Neural progenitor cell (in vitro differentiated cells): ENCODE measurements around the gene RGS6. TPM values are rescaled to one million over a fixed set of nuclear protein-coding genes. Genes with fewer than 3 reads are reported as not detected.
A peak's percentile ranks its signal among the peaks of the same experiment; 100 is the strongest.

ENCODE experiments used
- DNase-seq: peaks from one replicate; pipeline ENCODE4 v3.0.0-alpha.2; 2016; ENCODE audit warnings: low spot score
- H2AFZ ChIP-seq: fragments of 200-600 bp; sonication (generic); replicated peaks from 2 replicates; pipeline ENCODE4 v1.6.1; 2016; ENCODE audit warnings: antibody characterized with exemption
- H3F3A ChIP-seq: fragments of 200-600 bp; sonication (generic); 2 replicates; pipeline ENCODE4 v1.6.1; 2016; ENCODE audit warnings: antibody characterized with exemption, low read depth
- H3K27ac ChIP-seq: fragments of 200-600 bp; sonication (generic); 2 replicates; pipeline ENCODE4 v1.5.1; 2016; ENCODE audit warnings: mild to moderate bottlenecking
- H3K27me3 ChIP-seq: fragments of 200-600 bp; sonication (generic); 2 replicates; pipeline ENCODE4 v1.6.1; 2016; ENCODE audit warnings: mild to moderate bottlenecking, moderate library complexity
- H3K36me3 ChIP-seq: fragments of 200-600 bp; sonication (generic); 2 replicates; pipeline ENCODE4 v1.5.1; 2016
- H3K4me1 ChIP-seq: fragments of 200-600 bp; sonication (generic); 2 replicates; pipeline ENCODE4 v1.6.1; 2016; ENCODE audit warnings: mixed run types
- H3K4me2 ChIP-seq: fragments of 200-600 bp; sonication (generic); 2 replicates; pipeline ENCODE4 v1.6.1; 2016
- H3K4me3 ChIP-seq: fragments of 200-600 bp; sonication (generic); 2 replicates; pipeline ENCODE4 v1.5.1; 2016
- H3K79me2 ChIP-seq: fragments of 200-600 bp; sonication (generic); 2 replicates; pipeline ENCODE4 v1.6.1; 2016; ENCODE audit warnings: low read depth
- H3K9ac ChIP-seq: fragments of 200-600 bp; sonication (generic); 2 replicates; pipeline ENCODE4 v1.6.1; 2016
- H3K9me3 ChIP-seq: fragments of 200-600 bp; sonication (generic); 2 replicates; pipeline ENCODE4 v1.5.1; 2016; ENCODE audit warnings: low read depth
- H4K20me1 ChIP-seq: fragments of 200-600 bp; sonication (generic); 2 replicates; pipeline ENCODE4 v1.6.1; 2016; ENCODE audit warnings: low read depth
- H3K27ac Mint-ChIP-seq: 3 replicates; pipeline ENCODE4 v1.8.0; 2021; ENCODE audit warnings: mixed read lengths
- H3K27me3 Mint-ChIP-seq: 2 replicates; pipeline ENCODE4 v1.8.0; 2022; ENCODE audit warnings: low read depth, mild to moderate bottlenecking, inconsistent platforms, moderate library complexity, mixed read lengths; ENCODE audit not compliant: insufficient read depth
- H3K36me3 Mint-ChIP-seq: 3 replicates; pipeline ENCODE4 v1.8.0; 2021; ENCODE audit warnings: mixed read lengths
- H3K4me1 Mint-ChIP-seq: 3 replicates; pipeline ENCODE4 v1.8.0; 2021; ENCODE audit warnings: mixed read lengths
- H3K4me3 Mint-ChIP-seq: 3 replicates; pipeline ENCODE4 v1.8.0; 2021; ENCODE audit warnings: mild to moderate bottlenecking, moderate library complexity, mixed read lengths
- H3K9me3 Mint-ChIP-seq: 3 replicates; pipeline ENCODE4 v1.8.0; 2020; ENCODE audit warnings: mixed read lengths
- CTCF ChIP-seq: fragments of 200-600 bp; sonication (generic); IDR thresholded peaks from 2 replicates; pipeline ENCODE4 v1.5.1; 2017; ENCODE audit warnings: antibody characterized with exemption, mild to moderate bottlenecking
- EZH2 ChIP-seq: fragments of 200-600 bp; sonication (generic); IDR thresholded peaks from 2 replicates; pipeline ENCODE4 v1.6.1; 2017; ENCODE audit warnings: antibody characterized with exemption, mild to moderate bottlenecking, moderate library complexity
- EZH2phosphoT487 ChIP-seq: fragments of 200-600 bp; sonication (generic); IDR thresholded peaks from 2 replicates; pipeline ENCODE4 v1.6.1; 2017; ENCODE audit warnings: antibody characterized with exemption
- total RNA-seq: library from RNA; depleted of rRNA; stranded (reverse); fragments of >200 nt; gene quantifications from 2 replicates; pipeline ENCODE4 v1.2.3, GENCODE V29; 2015; ENCODE audit warnings: low replicate concordance

The RGS6 gene
- total RNA-seq, 1 donor from 2014 or later: 0.80 TPM

GRCh38 chr14:71905031-71905430, 27.2 kb upstream of the RGS6 start:
- Mint-ChIP-seq H3K4me3 (no peak overlapping the region), H3K27ac (peak overlapping the region; percentile 83), H3K4me1 (peaks cover 27% of the 10 kb centered on the region), H3K9me3 (no peaks in the 10 kb centered on the region), H3K36me3 (no peaks in the 10 kb centered on the region), H3K27me3 (peaks cover 4% of the 10 kb centered on the region)
- Histone ChIP-seq H3K4me1 (peaks cover 15% of the 10 kb centered on the region), H3K79me2 (no peaks in the 10 kb centered on the region), H2AFZ (no peak overlapping the region), H3K27ac (no peak overlapping the region), H3K27me3 (no peaks in the 10 kb centered on the region), H3K36me3 (no peaks in the 10 kb centered on the region), H3K4me2 (no peak overlapping the region), H3K9me3 (no peaks in the 10 kb centered on the region), H4K20me1 (no peaks in the 10 kb centered on the region), H3K9ac (no peak overlapping the region), H3K4me3 (no peak overlapping the region), H3F3A (no peaks in the 10 kb centered on the region)
- no peak for TF ChIP-seq EZH2phosphoT487
- no peak for TF ChIP-seq CTCF
- no peak for TF ChIP-seq EZH2
- no peak for DNase-seq

- TF ChIP-seq EZH2phosphoT487: no peak
- no peak for TF ChIP-seq EZH2
- no peak for TF ChIP-seq CTCF
- Histone ChIP-seq H3K4me2 (no peak overlapping the region), H3K27me3 (no peaks in the 10 kb centered on the region), H3K36me3 (no peaks in the 10 kb centered on the region), H2AFZ (no peak overlapping the region), H3F3A (no peaks in the 10 kb centered on the region), H3K9me3 (no peaks in the 10 kb centered on the region), H4K20me1 (no peaks in the 10 kb centered on the region), H3K9ac (no peak overlapping the region), H3K79me2 (no peaks in the 10 kb centered on the region), H3K27ac (no peak overlapping the region), H3K4me1 (peaks cover 15% of the 10 kb centered on the region), H3K4me3 (no peak overlapping the region)
- H3K9me3 Mint-ChIP-seq: no peaks in the 10 kb centered on the region
- H3K4me3 Mint-ChIP-seq: no peak overlapping the region
- H3K4me1 Mint-ChIP-seq: peaks cover 27% of the 10 kb centered on the region
- H3K36me3 Mint-ChIP-seq: no peaks in the 10 kb centered on the region
- H3K27me3 Mint-ChIP-seq: peaks cover 4% of the 10 kb centered on the region
- peak overlapping the region; percentile 83 for H3K27ac Mint-ChIP-seq
- DNase-seq: no peak
Observed at GRCh38 chr14:71905860-71906259, 26.4 kb upstream of the RGS6 start.

- no peaks in the 10 kb centered on the region for H4K20me1 ChIP-seq
- no peak overlapping the region for H3K4me3 ChIP-seq
- H3K9ac ChIP-seq: no peak overlapping the region
- TF ChIP-seq EZH2phosphoT487 (no peak), CTCF (no peak), EZH2 (no peak)
- H3K36me3 ChIP-seq: no peaks in the 10 kb centered on the region
- H3F3A ChIP-seq: no peaks in the 10 kb centered on the region
- H3K4me1 ChIP-seq: peaks cover 15% of the 10 kb centered on the region
- no peak overlapping the region for H3K27ac Mint-ChIP-seq
- H2AFZ ChIP-seq: no peak overlapping the region
- DNase-seq: peak; percentile 9
- no peak overlapping the region for H3K27ac ChIP-seq
- no peaks in the 10 kb centered on the region for H3K9me3 ChIP-seq
- no peaks in the 10 kb centered on the region for H3K79me2 ChIP-seq
- no peak overlapping the region for H3K4me3 Mint-ChIP-seq
- H3K27me3 Mint-ChIP-seq: peaks cover 5% of the 10 kb centered on the region
- peaks cover 27% of the 10 kb centered on the region for H3K4me1 Mint-ChIP-seq
- no peaks in the 10 kb centered on the region for H3K27me3 ChIP-seq
- no peaks in the 10 kb centered on the region for H3K9me3 Mint-ChIP-seq
- no peak overlapping the region for H3K4me2 ChIP-seq
- H3K36me3 Mint-ChIP-seq: no peaks in the 10 kb centered on the region
Observed at GRCh38 chr14:71907793-71908515, 24.3 kb upstream of the RGS6 start.
